H1 (cell line): ENCODE results near the gene SLC48A1. TPM values are rescaled to one million over a fixed set of nuclear protein-coding genes. Genes with fewer than 3 reads are reported as not detected.

Source experiments
- EP300 ChIP-seq, 2 experiments: IDR thresholded peaks; 1 replicate in 1 of 2; 2 replicates in 1 of 2; pipeline ENCODE4 v1.6.1; 2011 to 2012; ENCODE audit warnings: low read depth in 2 of 2, low read length in 2 of 2, mild to moderate bottlenecking in 2 of 2, borderline replicate concordance in 1 of 2, inconsistent platforms in 1 of 2, moderate library complexity in 1 of 2
- EZH2 ChIP-seq: fragments of 200-600 bp; sonication (generic); IDR thresholded peaks from 2 replicates; pipeline ENCODE4 v1.7.1; 2012; ENCODE audit warnings: low read depth, mild to moderate bottlenecking, moderate library complexity, low read length, inconsistent platforms; ENCODE audit not compliant: severe bottlenecking
- GTF2F1 ChIP-seq: IDR thresholded peaks from 2 replicates; pipeline ENCODE4 v1.6.1; 2012; ENCODE audit warnings: low read depth, low read length, improper control_type of control experiment, borderline replicate concordance
- KDM5A ChIP-seq: fragments of 200-600 bp; IDR thresholded peaks from 2 replicates; pipeline ENCODE4 v1.7.1; 2012; ENCODE audit warnings: mild to moderate bottlenecking, low read length, inconsistent platforms, mixed read lengths
- PHF8 ChIP-seq: fragments of 200-600 bp; sonication (generic); conservative IDR thresholded peaks from 2 replicates; pipeline ENCODE4 v1.7.1; 2012; ENCODE audit warnings: low read depth, mild to moderate bottlenecking, inconsistent platforms, low read length, moderate library complexity
- POLR2AphosphoS5 ChIP-seq: IDR thresholded peaks from 2 replicates; pipeline ENCODE4 v1.6.1; 2011; ENCODE audit warnings: low read depth, low read length
- RNF2 ChIP-seq: fragments of 200-900, 300-1000 bp; sonication (generic); IDR thresholded peaks from 2 replicates; pipeline ENCODE4 v1.7.1; 2016; ENCODE audit warnings: borderline replicate concordance, low read depth, mild to moderate bottlenecking, antibody characterized with exemption, low read length; ENCODE audit not compliant: poor library complexity, severe bottlenecking; ENCODE audit errors: missing control alignments
- TAF7 ChIP-seq: optimal IDR thresholded peaks from 2 replicates; pipeline ENCODE3; 2011; ENCODE audit warnings: low read depth, mild to moderate bottlenecking, inconsistent platforms, low read length, moderate library complexity, borderline replicate concordance
- TEAD4 ChIP-seq: IDR thresholded peaks from 2 replicates; pipeline ENCODE4 v1.6.1; 2012; ENCODE audit warnings: low read depth, low read length, inconsistent platforms, mixed read lengths
- polyA plus RNA-seq, 7 experiments: library from polyadenylated mRNA; depleted of rRNA in 3 of 7; stranded (reverse) in 5 of 7; unstranded in 2 of 7; fragments of >200 nt in 5 of 7; fragments of 200-250 nt in 2 of 7; gene quantifications; 1 replicate in 5 of 7; 2 replicates in 1 of 7; 4 replicates in 1 of 7; pipeline versions ENCODE4 v1.2.1 to v1.2.3, GENCODE V29; 2011 to 2013; ENCODE audit warnings: missing spikeins in 2 of 7, mixed read lengths in 2 of 7
- total RNA-seq: library from RNA; stranded (reverse); fragmentation: NEBNext Ultra II Directional; extraction: Animal tissue kit (Norgen Biotek cat#: 25700); gene quantifications from 2 replicates; pipeline ENCODE4 v1.2.1, GENCODE V29; 2021

Gene SLC48A1
- total and polyA plus RNA-seq, 2 of the 8 experiments (the other 6 are each of a cell fraction or from before 2014, with no cell fraction given): 9.5 to 14.1 TPM

- no peak for TF ChIP-seq TAF7
- no peak for TF ChIP-seq PHF8
- TF ChIP-seq KDM5A: no peak
- TF ChIP-seq GTF2F1: no peak
- no peak for TF ChIP-seq TEAD4
- no peak for TF ChIP-seq RNF2
- TF ChIP-seq EZH2: no peak
- TF ChIP-seq EP300 (IDR thresholded peaks at IDR 0.05; ENCODE audit: borderline replicate concordance in 1 of 2, low read depth in 2 of 2, low read length in 2 of 2): no peak
- TF ChIP-seq POLR2AphosphoS5: no peak
These were observed 36.0 kb upstream of the SLC48A1 start (continued) for GRCh38 chr12:47736877-47737676.
